Subcutaneous adipose tissue (tissue), 4 donors: ENCODE data around the gene CREG1. TPM values are rescaled to one million over a fixed set of nuclear protein-coding genes. Genes with fewer than 3 reads are reported as not detected.

ENCODE experiments used
- CTCF ChIP-seq: fragments of 450-650 bp; IDR thresholded peaks from one replicate; pipeline ENCODE4 v1.5.1; 2016; ENCODE audit warnings: low read depth, mild to moderate bottlenecking, control low read depth, antibody characterized with exemption, moderate library complexity
- total RNA-seq, 4 donors: library from RNA; depleted of rRNA; stranded (reverse); fragments of >200 nt; gene quantifications; one replicate each; pipeline ENCODE4 v1.1.0, GENCODE V29; 2016

CREG1 gene
- total RNA-seq, 4 donors from 2014 or later: 190 to 407 (median 330) TPM

- no peak for TF ChIP-seq CTCF
Measured at GRCh38 chr1:167502719-167503462, 50.7 kb downstream of the CREG1 start.

DNA sequence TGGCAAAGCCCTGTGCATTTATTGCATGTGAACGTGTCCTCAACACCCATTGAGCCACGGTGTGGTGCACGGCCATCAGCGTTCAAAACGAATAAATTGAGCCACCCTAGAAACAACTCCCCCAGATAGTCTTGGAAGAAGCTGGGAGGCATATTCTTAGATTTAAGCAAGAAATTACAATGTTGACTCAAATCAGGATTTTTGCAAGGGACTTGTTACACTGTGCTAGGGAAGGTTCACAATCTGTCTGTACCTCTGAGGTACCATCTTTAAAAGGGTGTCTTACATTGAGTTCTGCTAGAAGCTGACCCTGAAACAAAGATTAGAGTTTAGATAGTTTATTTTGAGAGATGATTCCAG lies 51.4 kb downstream of the CREG1 start:
- TF ChIP-seq CTCF: no peak

GRCh38 chr1:167501515-167502191 lies 51.9 kb downstream of the CREG1 start:
- no peak for TF ChIP-seq CTCF

DNA sequence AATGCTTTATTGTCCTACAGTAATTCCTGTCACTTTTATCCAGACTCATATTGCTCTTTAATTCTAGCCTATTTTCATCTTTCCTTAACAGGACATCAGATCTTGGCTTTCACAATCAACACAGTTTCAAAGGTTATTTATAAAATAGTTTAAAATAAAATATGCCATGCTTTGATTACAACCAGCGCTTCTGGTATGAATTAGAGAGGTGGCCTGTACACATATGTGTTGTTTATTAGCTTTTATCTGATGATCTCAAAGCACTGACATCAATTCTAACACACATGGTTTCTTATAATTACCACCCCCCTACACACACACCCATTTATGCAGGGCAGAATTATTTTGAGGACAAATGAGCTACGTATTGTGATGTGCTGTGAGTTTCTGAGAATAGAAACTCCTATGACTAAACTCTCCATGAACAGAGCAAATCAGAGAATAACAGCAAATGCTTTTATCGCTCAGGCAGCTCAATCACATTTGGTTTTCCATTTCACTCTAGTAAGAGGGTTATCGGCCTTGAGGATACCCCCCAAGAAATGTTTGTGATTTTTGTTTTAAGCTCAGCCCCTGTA lies 53.2 kb downstream of the CREG1 start:
- TF ChIP-seq CTCF: no peak

DNA sequence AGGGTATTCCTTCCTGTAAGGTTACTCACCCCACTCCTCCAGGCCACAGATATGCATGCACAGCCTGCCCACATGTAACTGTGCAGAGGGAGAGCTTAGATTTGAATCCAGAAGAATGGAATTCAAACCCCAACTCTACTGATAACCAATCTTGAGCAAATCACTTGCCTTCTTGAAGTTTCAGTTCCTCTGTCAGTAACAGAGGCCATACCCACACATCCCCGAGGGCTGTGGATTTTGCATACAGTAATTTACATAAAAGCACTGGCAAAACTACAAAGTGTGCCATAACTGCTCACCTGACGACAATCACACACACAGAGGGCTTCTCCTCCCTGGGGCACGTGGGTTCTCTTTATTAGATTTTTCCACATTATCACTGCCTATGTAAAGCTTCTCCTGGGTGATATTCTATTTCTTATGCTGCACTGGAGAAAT lies 53.9 kb downstream of the CREG1 start:
- TF ChIP-seq CTCF: no peak

DNA sequence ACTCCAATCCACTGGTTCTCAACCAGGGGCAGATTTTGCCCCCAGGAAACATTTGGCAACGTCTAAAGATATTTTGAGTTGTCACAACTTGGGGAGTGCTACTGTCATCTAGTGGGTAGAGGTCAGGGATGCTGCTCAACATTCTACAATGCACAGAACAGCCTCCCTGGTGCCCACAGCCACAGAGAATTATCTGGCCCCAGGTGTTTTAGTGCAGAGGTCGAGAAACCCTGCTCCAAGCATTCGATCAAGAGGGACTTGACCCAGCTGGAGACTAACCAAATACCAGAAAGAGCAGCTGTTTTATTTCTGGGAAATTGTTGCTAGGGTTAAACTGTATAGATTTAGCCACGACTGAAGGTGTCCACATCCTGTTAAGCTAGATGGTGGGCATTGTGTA lies 54.5 kb downstream of the CREG1 start:
- TF ChIP-seq CTCF: no peak

DNA sequence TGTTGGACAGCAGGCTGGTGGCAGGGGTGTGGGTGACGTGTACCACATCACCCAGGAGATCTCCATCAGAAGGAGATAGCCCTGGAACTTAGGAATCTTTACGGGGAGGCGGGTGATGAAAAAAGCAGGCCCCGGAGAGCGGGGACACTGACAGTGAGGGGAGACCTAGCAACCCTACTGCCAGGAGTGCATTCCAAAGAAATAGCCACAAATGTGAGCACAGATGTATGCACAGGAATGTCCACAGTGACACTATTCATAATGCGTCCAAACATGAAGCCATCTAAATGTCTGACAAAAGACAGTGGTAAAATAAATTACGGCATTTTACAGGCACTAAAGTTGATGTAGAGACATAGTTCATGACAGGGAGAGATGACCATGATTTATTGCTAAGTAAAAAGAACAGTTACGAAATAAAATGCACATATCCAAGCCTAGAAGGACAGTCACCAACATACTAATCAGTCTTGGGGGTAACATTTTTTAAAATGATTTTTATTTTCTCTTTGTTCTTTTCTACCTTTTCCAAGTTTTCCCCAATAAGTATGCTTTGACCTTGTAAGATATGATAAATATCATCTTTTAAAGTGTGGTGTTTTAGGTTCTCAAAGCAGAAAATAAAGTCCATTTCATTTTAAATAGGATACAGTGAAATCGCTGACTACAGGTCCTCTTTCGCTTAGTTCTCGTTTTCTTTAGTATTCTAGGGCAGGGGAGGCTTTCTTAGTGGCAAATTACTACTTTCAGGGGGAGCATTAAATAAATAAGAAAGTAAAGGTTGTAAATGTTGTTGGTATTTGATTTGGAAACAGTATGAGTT lies 56.6 kb downstream of the CREG1 start:
- TF ChIP-seq CTCF: no peak
